ENCODE data around the gene LRMDA. TPM values are rescaled to one million over a fixed set of nuclear protein-coding genes. Genes with fewer than 3 reads are reported as not detected.

Gene LRMDA
- total RNA-seq, 4 donors from 2014 or later, result 0.88 to 14.1 (median 5.1) TPM; not detected in 1

DNA sequence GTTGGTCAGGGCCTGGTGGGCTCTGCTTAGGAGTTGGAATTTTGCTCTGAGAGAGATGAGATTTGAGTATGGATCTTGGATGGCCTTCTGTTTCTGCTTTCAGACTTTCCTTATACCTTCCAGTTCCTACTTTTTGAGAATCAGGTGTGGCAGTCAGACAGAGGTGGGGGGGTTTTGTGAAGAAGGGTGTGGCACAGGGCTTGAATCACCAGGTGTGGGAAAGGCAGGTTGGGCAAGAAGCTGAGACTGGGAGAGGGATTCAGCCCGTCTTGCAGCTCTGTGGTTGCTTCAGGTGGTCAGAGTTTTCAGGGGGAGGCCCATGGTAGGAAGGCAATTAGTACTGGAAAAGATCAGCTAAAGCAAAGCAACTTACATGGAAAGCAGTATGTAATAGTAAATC lies 340.2 kb downstream of the LRMDA start:
- Histone ChIP-seq H3K4me1 (peaks cover 4 to 35% (median 14%) of the 10 kb centered on the region in 3 donors), H3K27ac (peak overlapping the region in 3 of 4 donors; percentile 40 to 81 (median 79)), H3K4me3 (peak overlapping the region in 1 of 4 donors; percentile 53), H3K36me3 (no peaks in the 10 kb centered on the region), H3K9me3 (no peaks in the 10 kb centered on the region), H3K27me3 (no peaks in the 10 kb centered on the region)
- TF ChIP-seq, protein P1, sequence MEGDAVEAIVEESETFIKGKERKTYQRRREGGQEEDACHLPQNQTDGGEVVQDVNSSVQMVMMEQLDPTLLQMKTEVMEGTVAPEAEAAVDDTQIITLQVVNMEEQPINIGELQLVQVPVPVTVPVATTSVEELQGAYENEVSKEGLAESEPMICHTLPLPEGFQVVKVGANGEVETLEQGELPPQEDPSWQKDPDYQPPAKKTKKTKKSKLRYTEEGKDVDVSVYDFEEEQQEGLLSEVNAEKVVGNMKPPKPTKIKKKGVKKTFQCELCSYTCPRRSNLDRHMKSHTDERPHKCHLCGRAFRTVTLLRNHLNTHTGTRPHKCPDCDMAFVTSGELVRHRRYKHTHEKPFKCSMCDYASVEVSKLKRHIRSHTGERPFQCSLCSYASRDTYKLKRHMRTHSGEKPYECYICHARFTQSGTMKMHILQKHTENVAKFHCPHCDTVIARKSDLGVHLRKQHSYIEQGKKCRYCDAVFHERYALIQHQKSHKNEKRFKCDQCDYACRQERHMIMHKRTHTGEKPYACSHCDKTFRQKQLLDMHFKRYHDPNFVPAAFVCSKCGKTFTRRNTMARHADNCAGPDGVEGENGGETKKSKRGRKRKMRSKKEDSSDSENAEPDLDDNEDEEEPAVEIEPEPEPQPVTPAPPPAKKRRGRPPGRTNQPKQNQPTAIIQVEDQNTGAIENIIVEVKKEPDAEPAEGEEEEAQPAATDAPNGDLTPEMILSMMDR (IDR thresholded peaks at IDR 0.05), result no peak
- TF ChIP-seq POLR2A (IDR thresholded peaks at IDR 0.05), result no peak
- DNase-seq, result no peak
- intact Hi-C loops (cut with DNase I), result no loop called here
- WGBS, 2 donors, result 31 to 38% methylated on average over 1 of the region's 1 CpG

DNA sequence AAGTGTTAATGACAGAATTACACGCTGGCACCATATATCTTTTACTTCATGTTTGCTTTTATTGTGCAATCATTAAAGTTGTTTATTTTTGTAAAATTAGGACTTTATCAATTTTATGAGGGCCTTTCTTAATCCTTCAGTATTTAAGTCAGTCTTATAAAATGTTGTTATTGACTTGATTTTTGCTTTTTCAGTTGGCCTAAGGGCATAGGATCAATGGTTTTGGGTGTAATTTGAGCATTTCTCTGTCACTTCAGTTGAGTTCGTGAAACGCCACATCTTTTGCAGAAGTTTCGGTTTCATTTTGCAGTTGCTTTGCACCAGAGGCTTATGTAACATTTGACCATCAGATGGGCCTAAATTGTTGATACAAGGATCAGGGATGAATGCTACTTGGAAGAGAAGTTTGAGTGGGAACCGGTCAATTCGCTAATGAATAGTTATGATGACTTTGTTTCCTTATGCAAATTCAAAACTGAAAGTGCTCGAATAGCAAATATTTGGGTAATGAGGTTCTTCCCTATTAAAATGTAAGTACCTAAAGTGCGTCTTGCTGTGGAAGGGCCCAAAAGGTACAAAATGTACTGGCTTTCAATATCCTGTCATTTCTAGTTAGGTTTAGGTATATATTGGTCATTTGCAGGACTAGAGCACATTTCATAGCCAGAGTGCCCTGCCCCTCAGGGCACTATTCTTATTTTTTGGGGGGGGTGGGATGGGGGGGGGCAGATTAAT lies 340.9 kb downstream of the LRMDA start:
- WGBS, 2 donors, result 30 to 33% methylated on average over 8 of the region's 8 CpGs
- Histone ChIP-seq H3K27me3 (no peaks in the 10 kb centered on the region), H3K27ac (peak overlapping the region in 3 of 4 donors; percentile 40 to 81 (median 79)), H3K9me3 (no peaks in the 10 kb centered on the region), H3K36me3 (no peaks in the 10 kb centered on the region), H3K4me3 (peak overlapping the region in 3 of 4 donors; percentile 25 to 53 (median 27)), H3K4me1 (peaks cover 4 to 35% (median 14%) of the 10 kb centered on the region in 3 donors)
- intact Hi-C loops (cut with DNase I), result no loop called here
- no peak for DNase-seq
- TF ChIP-seq, protein P1 (IDR thresholded peaks at IDR 0.05), result no peak

DNA sequence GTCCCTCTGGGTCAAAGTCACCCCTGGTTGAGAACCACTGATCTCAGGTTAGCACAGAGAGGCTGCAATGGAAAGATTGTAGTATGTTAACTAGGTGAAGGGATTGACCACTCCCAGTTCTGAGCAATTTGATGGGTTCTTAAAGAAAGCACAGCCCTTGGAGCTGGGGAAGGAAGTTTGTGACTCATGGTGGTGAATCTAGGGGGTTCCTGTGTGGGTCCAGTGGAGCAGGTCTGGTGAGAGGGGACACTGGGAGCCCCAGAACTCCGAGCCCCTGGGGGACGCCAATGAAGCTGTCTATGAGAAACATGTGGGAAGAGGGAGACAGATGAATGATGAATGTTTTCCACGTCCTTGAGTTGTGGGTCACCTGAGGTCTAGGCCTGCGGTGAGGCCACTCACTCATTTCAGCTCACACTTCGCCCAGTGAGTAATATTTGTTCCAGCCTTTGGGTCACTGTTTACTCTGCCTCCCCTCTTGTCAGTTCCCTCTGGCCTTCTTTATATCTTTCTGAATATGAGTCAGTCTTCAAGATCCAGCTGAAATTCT lies 341.9 kb downstream of the LRMDA start:
- intact Hi-C loops (cut with DNase I), result no loop called here
- H3K36me3 ChIP-seq, result no peaks in the 10 kb centered on the region
- 67 to 82% methylated on average over 5 of the region's 5 CpGs for WGBS, 2 donors
- no peaks in the 10 kb centered on the region for H3K9me3 ChIP-seq
- no peaks in the 10 kb centered on the region for H3K27me3 ChIP-seq
- H3K27ac ChIP-seq, result peak overlapping the region; percentile 12 to 81 (median 60)
- DNase-seq, result no peak
- H3K4me1 ChIP-seq, result peaks cover 4 to 35% (median 14%) of the 10 kb centered on the region in 3 donors
- TF ChIP-seq, protein P1 (IDR thresholded peaks at IDR 0.05), result no peak
- TF ChIP-seq POLR2A (IDR thresholded peaks at IDR 0.05), result no peak
- no peak overlapping the region for H3K4me3 ChIP-seq

DNA sequence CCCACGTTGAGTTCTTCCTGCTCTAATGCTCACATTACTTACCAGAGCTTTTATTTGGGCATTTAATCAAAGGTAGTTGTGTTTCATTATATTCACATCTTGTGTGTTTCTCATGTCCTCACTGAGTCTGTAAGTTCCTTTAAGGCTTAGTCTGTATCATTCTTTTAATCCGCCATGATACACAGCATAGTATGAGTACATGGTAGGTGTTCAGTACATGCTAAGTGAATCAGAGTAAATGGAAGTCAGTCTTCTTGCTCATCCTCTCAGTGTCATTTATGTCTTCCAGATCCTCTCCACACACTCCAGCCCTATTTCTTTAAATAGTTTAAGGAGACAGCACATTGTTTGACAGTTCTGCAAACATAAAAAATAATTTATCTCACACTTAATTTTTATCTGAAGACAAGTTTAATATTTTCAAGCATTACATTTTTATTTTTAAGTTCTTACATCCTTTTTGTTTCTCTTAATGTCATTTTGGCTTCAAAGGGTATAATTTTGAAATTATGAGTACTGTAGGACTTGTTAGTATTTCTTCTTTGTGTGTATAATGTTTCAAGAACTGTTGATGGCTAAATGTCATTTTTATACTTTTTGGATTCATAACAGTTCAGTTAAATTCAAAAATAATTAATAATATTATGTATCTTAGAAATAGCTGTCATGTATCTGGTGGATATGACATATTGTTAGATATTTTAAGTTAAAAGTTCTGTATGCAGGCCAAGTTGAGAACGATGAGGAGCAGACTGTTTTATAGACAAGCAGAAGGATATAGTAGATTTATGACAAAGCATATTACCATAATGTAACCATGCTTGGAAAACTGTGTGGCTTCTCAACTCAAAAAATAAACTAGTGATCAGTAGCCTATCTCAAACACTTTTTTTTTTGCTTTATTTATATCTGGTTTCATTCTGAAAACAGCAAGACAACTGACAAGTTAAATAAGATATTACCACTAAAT lies 342.7 kb downstream of the LRMDA start:
- H3K9me3 ChIP-seq, result no peaks in the 10 kb centered on the region
- DNase-seq, result no peak
- 57 to 66% methylated on average over 3 of the region's 3 CpGs for WGBS, 2 donors
- H3K4me1 ChIP-seq, result peaks cover 4 to 35% (median 14%) of the 10 kb centered on the region in 3 donors
- intact Hi-C loops (cut with DNase I), result no loop called here
- H3K27ac ChIP-seq, result peak overlapping the region; percentile 12 to 81 (median 60)
- no peak overlapping the region for H3K4me3 ChIP-seq
- H3K27me3 ChIP-seq, result no peaks in the 10 kb centered on the region
- no peaks in the 10 kb centered on the region for H3K36me3 ChIP-seq
- TF ChIP-seq, protein P1 (IDR thresholded peaks at IDR 0.05), result no peak
- no peak for TF ChIP-seq POLR2A (IDR thresholded peaks at IDR 0.05)
